OCI-LY1 (cell line): ENCODE data around the gene ARL15.

ENCODE experiments used
- H2AFZ ChIP-seq: fragments of 200-600 bp; sonication (generic), shearing (Covaris generic); 2 replicates; pipeline ENCODE4 v1.6.0; 2014; ENCODE audit warnings: antibody characterized with exemption, mild to moderate bottlenecking, low read length
- H3F3A ChIP-seq: fragments of 200-600 bp; sonication (generic), shearing (Covaris generic); 2 replicates; pipeline ENCODE4 v1.6.0; 2014; ENCODE audit warnings: mild to moderate bottlenecking, antibody characterized with exemption, low read length, moderate library complexity; ENCODE audit not compliant: insufficient read depth
- H3K27ac ChIP-seq: fragments of 200-600 bp; sonication (generic); 2 replicates; pipeline ENCODE4 v1.5.1; 2014; ENCODE audit warnings: low read length, mixed run types, mild to moderate bottlenecking, low read depth; ENCODE audit not compliant: poor library complexity, severe bottlenecking
- H3K27me3 ChIP-seq: fragments of 200-600 bp; sonication (generic); 2 replicates; pipeline ENCODE4 v1.6.0; 2014; ENCODE audit warnings: antibody characterized with exemption, mild to moderate bottlenecking, low read length, moderate library complexity; ENCODE audit not compliant: insufficient read depth
- H3K36me3 ChIP-seq: fragments of 200-600 bp; sonication (generic); 2 replicates; pipeline ENCODE4 v1.6.1; 2014; ENCODE audit warnings: mild to moderate bottlenecking, antibody characterized with exemption, low read length, moderate library complexity, mixed read lengths; ENCODE audit not compliant: insufficient read depth
- H3K4me1 ChIP-seq: fragments of 200-600 bp; sonication (generic); 2 replicates; pipeline ENCODE4 v1.5.1; 2014; ENCODE audit warnings: mild to moderate bottlenecking, low read length, moderate library complexity; ENCODE audit not compliant: insufficient read depth, severe bottlenecking
- H3K4me2 ChIP-seq: fragments of 200-600 bp; sonication (generic), shearing (Covaris generic); 2 replicates; pipeline ENCODE4 v1.6.1; 2014; ENCODE audit warnings: low read length
- H3K4me3 ChIP-seq: fragments of 200-600 bp; sonication (generic); 2 replicates; pipeline ENCODE4 v1.5.1; 2014; ENCODE audit warnings: low read length, low read depth, mild to moderate bottlenecking, mixed read lengths; ENCODE audit not compliant: poor library complexity, severe bottlenecking
- H3K79me2 ChIP-seq: fragments of 200-600 bp; shearing (Covaris generic); 2 replicates; pipeline ENCODE4 v1.6.1; 2016; ENCODE audit warnings: mixed run types, low read length, mixed read lengths; ENCODE audit not compliant: insufficient read depth
- H3K9ac ChIP-seq: fragments of 200-600 bp; sonication (generic), shearing (Covaris generic); 2 replicates; pipeline ENCODE4 v1.6.1; 2014; ENCODE audit warnings: mild to moderate bottlenecking, low read length, mixed read lengths
- H3K9me2 ChIP-seq: fragments of 200-600 bp; sonication (generic), shearing (Covaris generic); 2 replicates; pipeline ENCODE4 v1.6.1; 2014; ENCODE audit warnings: low read depth, mild to moderate bottlenecking, low read length, mixed read lengths
- H3K9me3 ChIP-seq: fragments of 200-600 bp; shearing (Covaris generic); 2 replicates; pipeline ENCODE4 v1.6.1; 2014; ENCODE audit warnings: low read length, mixed read lengths
- H4K20me1 ChIP-seq: fragments of 200-600 bp; sonication (generic), shearing (Covaris generic); 2 replicates; pipeline ENCODE4 v1.6.0; 2016; ENCODE audit warnings: mild to moderate bottlenecking, low read length; ENCODE audit not compliant: insufficient read depth
- CTCF ChIP-seq: fragments of 200-600 bp; sonication (generic), shearing (Covaris generic); IDR thresholded peaks from 2 replicates; pipeline ENCODE4 v1.5.1; 2017; ENCODE audit warnings: mild to moderate bottlenecking, antibody characterized with exemption, low read length, moderate library complexity, mixed read lengths
- EZH2 ChIP-seq: fragments of 200-600 bp; sonication (generic), shearing (Covaris generic); IDR thresholded peaks from 2 replicates; pipeline ENCODE4 v1.8.0; 2017; ENCODE audit warnings: borderline replicate concordance, mixed run types, mild to moderate bottlenecking, antibody characterized with exemption, low read length, moderate library complexity, mixed read lengths

ARL15 gene

GRCh38 chr5:53871775-53872174, 438.6 kb downstream of the ARL15 start:
- no peaks in the 10 kb centered on the region for H3K9me2 ChIP-seq
- no peaks in the 10 kb centered on the region for H3K79me2 ChIP-seq
- TF ChIP-seq CTCF (no peak), EZH2 (no peak)

GRCh38 chr5:53871050-53871449, 439.3 kb downstream of the ARL15 start:
- H3K4me1 ChIP-seq = no peaks in the 10 kb centered on the region
- no peaks in the 10 kb centered on the region for H4K20me1 ChIP-seq
- no peaks in the 10 kb centered on the region for H3K9me3 ChIP-seq
- no peaks in the 10 kb centered on the region for H3K36me3 ChIP-seq
- TF ChIP-seq CTCF (no peak), EZH2 (no peak)
- H3K4me3 ChIP-seq = no peak overlapping the region
- no peak overlapping the region for H3K9ac ChIP-seq
- no peaks in the 10 kb centered on the region for H3K79me2 ChIP-seq
- H3K4me2 ChIP-seq = no peak overlapping the region
- H3K27ac ChIP-seq = no peak overlapping the region
- H3F3A ChIP-seq = no peaks in the 10 kb centered on the region
- H3K9me2 ChIP-seq = no peaks in the 10 kb centered on the region
- H2AFZ ChIP-seq = no peak overlapping the region
- H3K27me3 ChIP-seq = peaks cover 3% of the 10 kb centered on the region; the same call in 1 of the 2 replicates

More at GRCh38 chr5:53871775-53872174, 438.6 kb downstream of the ARL15 start:
- Histone ChIP-seq H3K4me1 (no peaks in the 10 kb centered on the region), H3K9me3 (no peaks in the 10 kb centered on the region), H3K27ac (no peak overlapping the region), H3K4me2 (no peak overlapping the region), H3K4me3 (no peak overlapping the region), H3F3A (no peaks in the 10 kb centered on the region), H4K20me1 (no peaks in the 10 kb centered on the region), H3K9ac (no peak overlapping the region), H2AFZ (no peak overlapping the region), H3K27me3 (no peaks in the 10 kb centered on the region), H3K36me3 (no peaks in the 10 kb centered on the region)

GRCh38 chr5:53858700-53859456, 451.5 kb downstream of the ARL15 start:
- Histone ChIP-seq H3K4me2 (no peak overlapping the region), H3K27me3 (no peaks in the 10 kb centered on the region), H3K36me3 (no peaks in the 10 kb centered on the region), H4K20me1 (no peaks in the 10 kb centered on the region), H3K9me2 (no peaks in the 10 kb centered on the region), H3K27ac (no peak overlapping the region), H3K4me1 (no peaks in the 10 kb centered on the region), H3K9ac (no peak overlapping the region), H3F3A (no peaks in the 10 kb centered on the region), H2AFZ (no peak overlapping the region), H3K4me3 (no peak overlapping the region), H3K79me2 (no peaks in the 10 kb centered on the region), H3K9me3 (no peaks in the 10 kb centered on the region)
- no peak for TF ChIP-seq EZH2
- no peak for TF ChIP-seq CTCF
